Activated naive CD8-positive, alpha-beta T cell (primary cell): ENCODE results near the gene PPP6R1.

ENCODE experiments used
- H3K27ac Mint-ChIP-seq: one replicate; pipeline ENCODE4 v1.8.0; 2021; ENCODE audit warnings: mixed read lengths
- H3K27me3 Mint-ChIP-seq: one replicate; pipeline ENCODE4 v1.8.0; 2021; ENCODE audit warnings: mixed read lengths
- H3K36me3 Mint-ChIP-seq: one replicate; pipeline ENCODE4 v1.8.0; 2021; ENCODE audit warnings: mixed read lengths
- H3K4me1 Mint-ChIP-seq: one replicate; pipeline ENCODE4 v1.8.0; 2021; ENCODE audit warnings: low read depth, mixed read lengths
- H3K4me3 Mint-ChIP-seq: one replicate; pipeline ENCODE4 v1.8.0; 2021; ENCODE audit warnings: mild to moderate bottlenecking, mixed read lengths
- H3K9me3 Mint-ChIP-seq: one replicate; pipeline ENCODE4 v1.8.0; 2021; ENCODE audit warnings: low read depth, mixed read lengths

Gene PPP6R1

GRCh38 chr19:55256562-55257460 lies 2.0 kb downstream of the PPP6R1 start:
- no peaks in the 10 kb centered on the region for H3K27me3 Mint-ChIP-seq
- peak overlapping the region; percentile 98 for H3K27ac Mint-ChIP-seq
- peaks cover 13% of the 10 kb centered on the region for H3K36me3 Mint-ChIP-seq
- no peaks in the 10 kb centered on the region for H3K9me3 Mint-ChIP-seq
- peaks cover 54% of the 10 kb centered on the region for H3K4me1 Mint-ChIP-seq
- H3K4me3 Mint-ChIP-seq: peak overlapping the region; percentile 97

DNA sequence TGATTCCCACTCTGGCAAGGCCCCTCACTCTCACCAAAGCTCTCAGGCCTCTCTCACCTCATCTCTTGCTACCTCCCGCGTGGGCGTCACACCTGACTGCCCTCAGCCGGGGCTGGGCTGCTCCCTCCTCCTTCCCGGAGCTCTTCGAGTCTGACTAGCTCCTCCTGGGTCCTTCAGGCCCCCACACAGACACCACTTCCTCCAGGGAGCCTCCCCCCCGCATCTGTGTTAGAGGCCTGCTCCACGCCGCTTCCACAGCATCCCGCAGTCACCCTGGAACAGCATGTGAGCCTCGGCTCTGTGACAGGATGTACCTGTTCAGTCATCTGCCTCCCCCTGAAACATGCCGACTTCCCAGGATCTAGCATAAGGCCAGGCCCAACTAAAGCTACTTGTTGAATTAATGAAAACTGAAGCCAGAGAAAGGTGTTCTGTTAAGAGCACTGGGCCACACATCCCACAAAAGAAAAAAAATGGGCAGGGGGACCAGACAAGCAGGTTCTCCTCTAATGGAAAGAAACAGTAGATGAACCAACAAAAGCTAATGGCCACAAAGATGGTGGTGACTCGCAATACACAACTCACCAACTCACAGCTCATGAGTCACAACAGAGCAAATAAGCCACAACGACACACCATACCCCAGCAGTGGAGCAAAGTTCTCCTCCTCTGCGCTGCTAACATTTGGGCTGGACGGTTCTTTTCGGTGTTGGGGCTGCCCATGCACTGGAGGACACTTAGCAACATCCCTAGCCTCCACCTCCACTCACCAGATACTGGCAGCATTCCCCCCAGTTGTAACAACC lies 3.0 kb downstream of the PPP6R1 start:
- H3K27ac Mint-ChIP-seq: peak overlapping the region; percentile 98
- no peaks in the 10 kb centered on the region for H3K9me3 Mint-ChIP-seq
- H3K27me3 Mint-ChIP-seq: no peaks in the 10 kb centered on the region
- peaks cover 16% of the 10 kb centered on the region for H3K36me3 Mint-ChIP-seq
- H3K4me3 Mint-ChIP-seq: peak overlapping the region; percentile 97
- peaks cover 64% of the 10 kb centered on the region for H3K4me1 Mint-ChIP-seq

DNA sequence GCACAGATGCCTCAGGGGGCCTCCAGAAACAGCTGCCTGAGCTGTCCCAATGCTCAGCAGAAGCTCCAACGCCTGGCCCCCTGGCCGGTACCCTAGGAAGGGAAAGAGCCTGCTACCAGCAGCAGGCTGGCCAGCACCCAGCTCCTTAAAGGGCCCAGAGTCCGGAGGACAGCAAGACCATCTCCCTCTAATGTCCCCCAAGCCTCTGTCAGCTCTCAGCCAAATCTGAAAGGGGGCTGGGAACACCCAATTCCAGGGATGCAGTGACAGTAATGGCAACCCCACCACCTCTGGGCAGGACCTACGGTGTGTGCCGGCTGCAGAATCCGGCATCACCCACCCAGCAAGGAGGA lies 4.2 kb downstream of the PPP6R1 start:
- H3K4me3 Mint-ChIP-seq: peak overlapping the region; percentile 97
- no peaks in the 10 kb centered on the region for H3K27me3 Mint-ChIP-seq
- H3K36me3 Mint-ChIP-seq: peaks cover 16% of the 10 kb centered on the region
- peaks cover 63% of the 10 kb centered on the region for H3K4me1 Mint-ChIP-seq
- H3K9me3 Mint-ChIP-seq: no peaks in the 10 kb centered on the region
- peak overlapping the region; percentile 98 for H3K27ac Mint-ChIP-seq

DNA sequence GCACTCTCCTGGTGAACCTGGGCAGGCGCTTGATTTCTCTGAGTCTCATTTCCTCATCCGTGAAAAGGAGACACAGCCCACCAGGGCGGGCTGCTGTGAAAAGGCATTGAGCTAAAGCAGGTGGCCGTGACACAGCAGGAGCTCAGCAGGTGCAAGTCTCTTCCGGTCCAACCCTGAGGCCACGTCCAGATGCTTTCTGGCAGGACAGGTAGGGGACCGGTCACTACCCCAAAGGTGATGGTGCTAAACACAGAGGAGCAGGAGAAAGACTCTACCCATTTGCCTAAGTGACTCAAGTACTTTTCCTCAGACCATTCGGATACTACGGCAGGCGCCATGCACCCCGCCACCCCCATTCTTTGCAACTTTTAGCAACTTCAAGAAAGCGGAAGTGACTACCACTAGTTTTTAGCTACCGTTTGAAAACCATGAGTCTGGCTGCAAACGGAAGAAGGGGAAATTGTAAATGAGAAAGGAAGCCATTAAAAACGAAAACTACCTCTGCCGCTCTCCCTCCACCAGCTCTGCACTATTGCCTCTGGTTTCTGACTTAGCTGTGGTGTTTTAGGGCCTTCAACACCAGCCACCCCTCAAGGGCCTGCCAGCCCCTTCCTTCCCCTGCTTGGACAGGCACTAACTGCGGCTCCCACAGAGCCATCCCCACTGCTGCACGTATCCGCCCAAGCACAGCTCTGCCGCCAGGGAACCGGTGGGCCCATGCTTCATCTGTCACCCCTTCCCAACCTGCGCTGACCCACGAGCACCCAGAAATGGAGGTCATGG lies 4.8 kb downstream of the PPP6R1 start:
- Mint-ChIP-seq H3K4me1 (peaks cover 63% of the 10 kb centered on the region), H3K27ac (peak overlapping the region; percentile 98), H3K9me3 (no peaks in the 10 kb centered on the region), H3K36me3 (peaks cover 16% of the 10 kb centered on the region), H3K27me3 (no peaks in the 10 kb centered on the region), H3K4me3 (peak overlapping the region; percentile 97)

GRCh38 chr19:55252760-55253663 lies 5.8 kb downstream of the PPP6R1 start:
- H3K27me3 Mint-ChIP-seq: no peaks in the 10 kb centered on the region
- peak overlapping the region; percentile 97 for H3K4me3 Mint-ChIP-seq
- peaks cover 73% of the 10 kb centered on the region for H3K4me1 Mint-ChIP-seq
- no peaks in the 10 kb centered on the region for H3K9me3 Mint-ChIP-seq
- H3K36me3 Mint-ChIP-seq: peaks cover 16% of the 10 kb centered on the region
- H3K27ac Mint-ChIP-seq: peak overlapping the region; percentile 98

DNA sequence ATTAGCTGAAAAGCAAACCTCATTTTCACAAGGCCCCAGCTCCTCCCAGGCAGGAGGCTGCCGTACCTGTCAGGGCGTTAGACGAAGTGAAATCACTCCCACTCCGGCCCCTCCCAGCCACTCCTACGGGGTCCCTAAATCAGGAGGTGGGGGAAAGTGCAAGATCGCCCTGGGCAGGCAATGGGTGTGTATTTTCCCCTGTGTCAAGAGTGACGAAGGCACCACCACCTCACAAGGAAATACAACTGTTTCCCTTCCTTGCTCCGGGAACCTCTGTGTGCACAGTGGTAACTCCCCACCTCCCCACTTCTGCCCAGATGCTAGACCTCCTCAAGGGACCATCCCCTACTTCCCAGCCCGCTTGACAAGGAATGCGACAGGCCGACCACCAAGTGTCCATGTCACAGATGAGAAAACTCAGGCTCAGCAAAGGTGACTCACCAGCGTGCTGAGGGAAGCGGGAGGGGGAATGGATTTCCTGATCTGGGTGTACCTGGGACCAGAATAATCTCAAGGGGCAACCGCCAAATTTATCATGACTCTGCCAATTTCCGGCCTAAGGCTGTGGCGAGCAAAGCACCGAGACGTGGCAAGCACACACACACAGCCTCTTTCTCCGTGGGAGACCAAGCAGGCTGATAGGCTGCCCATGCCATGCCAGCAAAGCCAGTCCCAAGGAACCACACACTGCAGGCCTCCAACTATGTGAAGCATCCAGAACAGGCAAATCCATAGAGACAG lies 7.3 kb downstream of the PPP6R1 start:
- Mint-ChIP-seq H3K4me3 (peak overlapping the region; percentile 97), H3K27ac (peak overlapping the region; percentile 98), H3K4me1 (peaks cover 68% of the 10 kb centered on the region), H3K9me3 (no peaks in the 10 kb centered on the region), H3K36me3 (peaks cover 12% of the 10 kb centered on the region), H3K27me3 (no peaks in the 10 kb centered on the region)

DNA sequence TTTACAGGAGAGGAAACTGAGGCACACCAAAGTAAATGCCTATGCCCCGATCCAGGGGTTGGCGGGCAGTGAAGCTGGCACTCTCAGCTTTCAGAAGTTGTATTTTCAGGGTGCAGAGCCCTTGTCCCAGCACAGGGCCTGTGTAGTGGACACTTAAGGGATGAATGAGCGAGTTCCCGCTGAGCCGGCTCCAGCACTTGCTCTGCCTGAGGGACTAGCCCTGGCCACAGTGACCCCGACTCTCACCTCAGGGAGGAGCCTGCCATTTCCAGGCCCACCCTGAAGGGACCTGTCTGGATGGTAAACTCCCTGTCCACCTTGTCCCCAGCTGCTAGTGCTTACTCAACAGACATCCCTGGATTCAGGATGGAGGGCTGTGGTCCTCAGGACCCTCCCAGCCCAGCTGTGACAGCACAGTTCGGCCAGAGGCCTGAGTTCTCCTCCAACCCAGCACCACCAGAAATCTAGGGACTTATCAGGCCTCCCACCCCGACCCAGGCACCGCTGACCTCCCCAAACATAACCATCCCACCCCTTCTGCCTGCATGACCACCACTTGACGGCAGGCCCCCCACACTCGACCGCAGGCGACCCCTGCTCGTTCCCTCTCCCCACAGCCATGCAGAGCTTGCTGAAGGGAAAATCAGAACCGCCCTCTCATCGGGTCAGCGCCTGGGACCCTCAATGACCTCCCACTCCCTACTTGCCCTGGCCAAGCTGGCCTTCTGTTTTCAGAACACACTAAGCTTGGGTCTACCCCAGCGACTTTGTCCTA lies 8.4 kb downstream of the PPP6R1 start:
- H3K27me3 Mint-ChIP-seq: no peaks in the 10 kb centered on the region
- H3K4me1 Mint-ChIP-seq: peaks cover 58% of the 10 kb centered on the region
- H3K9me3 Mint-ChIP-seq: no peaks in the 10 kb centered on the region
- peak overlapping the region; percentile 98 for H3K27ac Mint-ChIP-seq
- peaks cover 4% of the 10 kb centered on the region for H3K36me3 Mint-ChIP-seq
- peak overlapping the region; percentile 97 for H3K4me3 Mint-ChIP-seq

DNA sequence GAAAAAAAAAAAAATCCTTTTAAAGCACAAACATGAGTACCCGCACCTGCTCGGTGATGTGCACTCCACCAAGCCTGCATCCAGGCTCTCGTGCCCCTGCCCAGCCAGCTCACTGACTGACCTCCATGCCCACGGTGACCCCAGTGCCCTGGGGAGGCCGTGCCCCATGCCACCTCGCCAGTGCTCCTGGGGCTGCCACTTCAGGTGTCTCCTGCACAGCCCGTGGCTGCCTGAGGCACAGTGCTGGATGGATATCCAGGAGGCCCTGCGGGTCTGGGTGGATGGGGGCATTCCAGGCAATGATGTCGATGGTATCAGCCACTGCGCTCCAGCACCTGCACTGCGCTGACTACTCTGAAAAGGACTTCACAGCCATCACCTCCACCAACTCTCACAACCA lies 9.0 kb downstream of the PPP6R1 start:
- peaks cover 4% of the 10 kb centered on the region for H3K36me3 Mint-ChIP-seq
- H3K9me3 Mint-ChIP-seq: no peaks in the 10 kb centered on the region
- H3K4me3 Mint-ChIP-seq: no peak overlapping the region
- H3K27me3 Mint-ChIP-seq: no peaks in the 10 kb centered on the region
- peaks cover 54% of the 10 kb centered on the region for H3K4me1 Mint-ChIP-seq
- H3K27ac Mint-ChIP-seq: no peak overlapping the region

DNA sequence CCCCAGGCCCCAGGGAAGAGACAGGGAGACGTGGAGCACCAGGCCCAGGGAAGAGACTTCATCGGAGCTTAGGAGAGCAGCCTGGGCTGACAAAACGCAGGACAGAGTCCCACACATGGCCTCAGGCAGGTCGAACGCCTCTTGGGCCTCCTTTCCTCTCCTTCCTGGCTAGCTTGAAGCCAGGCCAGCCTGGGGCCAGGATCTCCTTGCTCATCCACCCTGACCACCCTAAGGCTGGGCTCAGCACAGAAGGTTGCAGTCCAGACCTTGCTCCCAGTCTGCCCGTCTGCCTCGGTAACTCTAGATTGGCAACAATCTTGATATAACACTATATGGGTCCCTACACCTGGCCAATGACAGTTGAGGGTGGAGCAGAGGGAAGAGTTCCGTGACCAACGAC lies 10.1 kb downstream of the PPP6R1 start:
- Mint-ChIP-seq H3K36me3 (peaks cover 4% of the 10 kb centered on the region), H3K4me1 (peaks cover 47% of the 10 kb centered on the region), H3K9me3 (no peaks in the 10 kb centered on the region), H3K4me3 (peak overlapping the region; percentile 41), H3K27ac (peak overlapping the region; percentile 47), H3K27me3 (no peaks in the 10 kb centered on the region)

- Mint-ChIP-seq H3K36me3 (peaks cover 4% of the 10 kb centered on the region), H3K27me3 (no peaks in the 10 kb centered on the region), H3K27ac (peak overlapping the region; percentile 47), H3K9me3 (no peaks in the 10 kb centered on the region), H3K4me1 (peaks cover 43% of the 10 kb centered on the region), H3K4me3 (peak overlapping the region; percentile 41)
Measured at GRCh38 chr19:55248166-55248675, 10.6 kb downstream of the PPP6R1 start.

- no peaks in the 10 kb centered on the region for H3K9me3 Mint-ChIP-seq
- H3K27ac Mint-ChIP-seq: no peak overlapping the region
- H3K4me3 Mint-ChIP-seq: no peak overlapping the region
- H3K27me3 Mint-ChIP-seq: no peaks in the 10 kb centered on the region
- H3K36me3 Mint-ChIP-seq: peaks cover 5% of the 10 kb centered on the region
- peaks cover 40% of the 10 kb centered on the region for H3K4me1 Mint-ChIP-seq
Measured at GRCh38 chr19:55247621-55248099, 11.2 kb downstream of the PPP6R1 start.

- peaks cover 4% of the 10 kb centered on the region for H3K36me3 Mint-ChIP-seq
- no peak overlapping the region for H3K4me3 Mint-ChIP-seq
- H3K27ac Mint-ChIP-seq: no peak overlapping the region
- peaks cover 33% of the 10 kb centered on the region for H3K4me1 Mint-ChIP-seq
- no peaks in the 10 kb centered on the region for H3K9me3 Mint-ChIP-seq
- no peaks in the 10 kb centered on the region for H3K27me3 Mint-ChIP-seq
Measured at GRCh38 chr19:55246462-55247451, 12.1 kb downstream of the PPP6R1 start.
